HEK293 (cell line): ENCODE measurements around the gene PLSCR1.

ENCODE experiments used
- KLF1 ChIP-seq: fragments of 450-650 bp; formaldehyde crosslinking; IDR thresholded peaks from 2 replicates; pipeline ENCODE4 v1.5.1; 2016; ENCODE audit warnings: missing biosample characterization, missing genetic modification characterization
- SP2 ChIP-seq: fragments of 450-650 bp; formaldehyde crosslinking; IDR thresholded peaks from 2 replicates; pipeline ENCODE4 v1.5.1; 2016; ENCODE audit warnings: missing biosample characterization, missing genetic modification characterization
- YY2 ChIP-seq: fragments of 450-650 bp; formaldehyde crosslinking; IDR thresholded peaks from 2 replicates; pipeline ENCODE4 v1.5.1; 2016; ENCODE audit warnings: missing biosample characterization, missing genetic modification characterization
- ZBTB20 ChIP-seq: fragments of 450-650 bp; formaldehyde crosslinking; IDR thresholded peaks from 2 replicates; pipeline ENCODE4 v1.5.1; 2016; ENCODE audit warnings: missing biosample characterization, missing genetic modification characterization
- ZEB2 ChIP-seq: fragments of 450-650 bp; formaldehyde crosslinking; IDR thresholded peaks from 2 replicates; pipeline ENCODE4 v1.5.1; 2016; ENCODE audit warnings: missing biosample characterization, missing genetic modification characterization
- ZFP37 ChIP-seq: fragments of 450-650 bp; formaldehyde crosslinking; IDR thresholded peaks from 2 replicates; pipeline ENCODE4 v1.5.1; 2016; ENCODE audit warnings: missing biosample characterization, missing genetic modification characterization
- ZFP41 ChIP-seq: fragments of 450-650 bp; formaldehyde crosslinking; IDR thresholded peaks from 2 replicates; pipeline ENCODE4 v1.5.1; 2016; ENCODE audit warnings: missing biosample characterization, missing genetic modification characterization, borderline replicate concordance
- ZNF112 ChIP-seq: fragments of 450-650 bp; formaldehyde crosslinking; IDR thresholded peaks from 2 replicates; pipeline ENCODE4 v1.5.0; 2017; ENCODE audit warnings: missing biosample characterization, missing genetic modification characterization
- ZNF121 ChIP-seq: fragments of 450-650 bp; formaldehyde crosslinking; IDR thresholded peaks from 2 replicates; pipeline ENCODE4 v1.5.1; 2016; ENCODE audit warnings: missing biosample characterization, missing genetic modification characterization
- ZNF155 ChIP-seq: fragments of 450-650 bp; formaldehyde crosslinking; IDR thresholded peaks from 2 replicates; pipeline ENCODE4 v1.5.1; 2016; ENCODE audit warnings: missing biosample characterization, missing genetic modification characterization
- ZNF157 ChIP-seq: fragments of 450-650 bp; formaldehyde crosslinking; IDR thresholded peaks from 2 replicates; pipeline ENCODE4 v1.5.1; 2016; ENCODE audit warnings: missing biosample characterization, missing genetic modification characterization
- ZNF18 ChIP-seq: fragments of 450-650 bp; formaldehyde crosslinking; IDR thresholded peaks from 2 replicates; pipeline ENCODE4 v1.5.1; 2016; ENCODE audit warnings: missing biosample characterization, missing genetic modification characterization
- ZNF416 ChIP-seq: fragments of 450-650 bp; formaldehyde crosslinking; IDR thresholded peaks from 2 replicates; pipeline ENCODE4 v1.5.1; 2016; ENCODE audit warnings: missing biosample characterization, missing genetic modification characterization
- ZNF449 ChIP-seq: fragments of 450-650 bp; formaldehyde crosslinking; IDR thresholded peaks from 2 replicates; pipeline ENCODE4 v1.5.1; 2017; ENCODE audit warnings: missing biosample characterization, mild to moderate bottlenecking, missing genetic modification characterization, moderate library complexity
- ZNF48 ChIP-seq: fragments of 450-650 bp; formaldehyde crosslinking; IDR thresholded peaks from 2 replicates; pipeline ENCODE4 v1.5.1; 2016; ENCODE audit warnings: missing biosample characterization, missing genetic modification characterization
- ZNF529 ChIP-seq: fragments of 450-650 bp; formaldehyde crosslinking; IDR thresholded peaks from 2 replicates; pipeline ENCODE4 v1.5.1; 2017; ENCODE audit warnings: missing genetic modification characterization, missing biosample characterization; ENCODE audit not compliant: insufficient replicate concordance
- ZNF549 ChIP-seq: fragments of 450-650 bp; IDR thresholded peaks from 2 replicates; pipeline ENCODE4 v1.5.1; 2018; ENCODE audit warnings: missing biosample characterization, missing genetic modification characterization, mild to moderate bottlenecking, inconsistent platforms, moderate library complexity
- ZNF560 ChIP-seq: fragments of 450-650 bp; formaldehyde crosslinking; IDR thresholded peaks from 2 replicates; pipeline ENCODE4 v1.5.1; 2017; ENCODE audit warnings: missing biosample characterization, missing genetic modification characterization, borderline replicate concordance
- ZNF561 ChIP-seq: fragments of 450-650 bp; IDR thresholded peaks from 2 replicates; pipeline ENCODE4 v1.5.1; 2018; ENCODE audit warnings: missing biosample characterization, missing genetic modification characterization, borderline replicate concordance
- ZNF585B ChIP-seq: fragments of 450-650 bp; formaldehyde crosslinking; IDR thresholded peaks from 2 replicates; pipeline ENCODE4 v1.5.1; 2016; ENCODE audit warnings: missing biosample characterization, missing genetic modification characterization
- ZNF610 ChIP-seq: fragments of 450-650 bp; formaldehyde crosslinking; IDR thresholded peaks from 2 replicates; pipeline ENCODE4 v1.5.1; 2016; ENCODE audit warnings: missing biosample characterization, missing genetic modification characterization, borderline replicate concordance
- ZNF843 ChIP-seq: fragments of 450-650 bp; formaldehyde crosslinking; IDR thresholded peaks from 2 replicates; pipeline ENCODE4 v1.5.1; 2016; ENCODE audit warnings: missing biosample characterization, missing genetic modification characterization
- ZSCAN16 ChIP-seq: fragments of 450-650 bp; formaldehyde crosslinking; IDR thresholded peaks from 2 replicates; pipeline ENCODE4 v1.5.1; 2016; ENCODE audit warnings: missing biosample characterization, missing genetic modification characterization
- ZSCAN23 ChIP-seq: fragments of 450-650 bp; formaldehyde crosslinking; IDR thresholded peaks from 2 replicates; pipeline ENCODE4 v1.5.1; 2016; ENCODE audit warnings: missing biosample characterization, missing genetic modification characterization
- TF ChIP-seq, protein P1 (sequence below): fragments of 450-650 bp; formaldehyde crosslinking; IDR thresholded peaks from 2 replicates; pipeline ENCODE4 v1.5.1; 2017; ENCODE audit warnings: missing biosample characterization, missing genetic modification characterization
- TF ChIP-seq, protein P2 (sequence below): fragments of 450-650 bp; formaldehyde crosslinking; IDR thresholded peaks from 2 replicates; pipeline ENCODE4 v1.5.1; 2016; ENCODE audit warnings: missing biosample characterization, missing genetic modification characterization
- TF ChIP-seq, protein P3 (sequence below): fragments of 450-650 bp; formaldehyde crosslinking; IDR thresholded peaks from 2 replicates; pipeline ENCODE4 v1.5.1; 2016; ENCODE audit warnings: missing biosample characterization, missing genetic modification characterization

Gene PLSCR1

DNA sequence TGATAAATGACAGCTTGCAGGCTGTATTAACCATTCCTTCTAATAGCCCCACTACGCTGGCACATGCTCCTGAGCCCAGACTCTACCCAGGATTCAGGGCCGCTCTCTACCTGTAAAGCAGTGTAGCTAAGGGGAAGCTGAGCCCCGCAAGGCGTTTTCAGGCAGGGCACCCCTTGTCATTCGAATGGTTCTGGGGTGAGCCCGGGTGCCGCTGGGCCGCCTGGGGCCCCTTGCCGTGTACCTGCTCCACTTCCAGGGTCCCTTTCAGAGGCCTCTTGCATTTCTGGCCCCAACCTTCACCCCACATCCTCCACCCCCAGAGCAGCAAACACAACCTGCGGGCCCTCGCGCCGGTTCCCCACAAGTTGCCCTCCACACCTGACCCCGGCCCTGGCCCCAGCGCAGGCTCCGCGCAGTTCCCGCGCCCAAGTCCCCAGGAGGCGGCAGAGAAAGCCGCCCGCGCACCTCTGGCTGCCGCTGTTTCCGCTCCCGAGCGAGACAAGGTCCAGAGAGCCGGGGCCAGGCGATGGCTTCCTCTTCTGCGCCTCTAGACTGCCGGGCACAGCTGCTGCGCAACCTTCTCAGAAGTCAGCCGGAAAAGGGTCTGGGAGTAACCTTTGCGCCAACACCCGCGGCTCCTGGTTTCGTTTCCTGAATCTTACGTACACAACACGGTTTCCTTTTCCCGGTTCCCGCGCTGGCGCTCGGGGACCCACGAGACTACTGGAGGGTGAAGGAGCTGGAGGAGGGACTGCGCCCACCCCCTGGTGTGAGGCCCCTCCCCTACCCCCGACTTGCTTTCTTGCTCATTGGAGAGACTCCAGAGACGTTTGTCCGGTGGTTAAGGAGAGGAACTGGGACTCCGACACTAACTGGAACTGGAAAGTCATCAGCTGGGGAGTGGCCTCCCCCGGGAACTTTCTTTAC lies at the start of gene PLSCR1 (continued):
- TF ChIP-seq SP2 (peak; percentile 72), KLF1 (tag by site-specific recombination) (no peak), ZNF561 (tag by site-specific recombination) (peak; percentile 15; the same call in 1 of the 2 replicates), ZNF549 (no peak), ZNF560 (no peak), ZEB2 (tag by site-specific recombination) (peak; percentile 61; the same call in 1 of the 2 replicates), ZNF585B (tag by site-specific recombination) (no peak), ZBTB20 (peak; percentile 89), ZNF121 (tag by site-specific recombination) (no peak), ZNF155 (tag by site-specific recombination) (no peak), ZNF48 (tag by site-specific recombination) (no peak), ZNF416 (tag by site-specific recombination) (no peak), ZSCAN23 (tag by site-specific recombination) (no peak), ZFP41 (tag by site-specific recombination) (no peak), ZNF18 (tag by site-specific recombination) (no peak), ZNF610 (no peak), YY2 (no peak), ZNF112 (no peak), ZFP37 (0 out of 2 replicates have a peak, but pooled peaks have one; percentile 35), ZNF843 (tag by site-specific recombination) (0 out of 2 replicates have a peak, but pooled peaks have one; percentile 4), ZNF449 (tag by site-specific recombination) (no peak), ZSCAN16 (tag by site-specific recombination) (no peak), ZNF157 (tag by site-specific recombination) (no peak), ZNF529 (tag by site-specific recombination) (no peak)
- TF ChIP-seq, protein P1, sequence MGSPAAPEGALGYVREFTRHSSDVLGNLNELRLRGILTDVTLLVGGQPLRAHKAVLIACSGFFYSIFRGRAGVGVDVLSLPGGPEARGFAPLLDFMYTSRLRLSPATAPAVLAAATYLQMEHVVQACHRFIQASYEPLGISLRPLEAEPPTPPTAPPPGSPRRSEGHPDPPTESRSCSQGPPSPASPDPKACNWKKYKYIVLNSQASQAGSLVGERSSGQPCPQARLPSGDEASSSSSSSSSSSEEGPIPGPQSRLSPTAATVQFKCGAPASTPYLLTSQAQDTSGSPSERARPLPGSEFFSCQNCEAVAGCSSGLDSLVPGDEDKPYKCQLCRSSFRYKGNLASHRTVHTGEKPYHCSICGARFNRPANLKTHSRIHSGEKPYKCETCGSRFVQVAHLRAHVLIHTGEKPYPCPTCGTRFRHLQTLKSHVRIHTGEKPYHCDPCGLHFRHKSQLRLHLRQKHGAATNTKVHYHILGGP (tag by site-specific recombination) = no peak
- TF ChIP-seq, protein P2, sequence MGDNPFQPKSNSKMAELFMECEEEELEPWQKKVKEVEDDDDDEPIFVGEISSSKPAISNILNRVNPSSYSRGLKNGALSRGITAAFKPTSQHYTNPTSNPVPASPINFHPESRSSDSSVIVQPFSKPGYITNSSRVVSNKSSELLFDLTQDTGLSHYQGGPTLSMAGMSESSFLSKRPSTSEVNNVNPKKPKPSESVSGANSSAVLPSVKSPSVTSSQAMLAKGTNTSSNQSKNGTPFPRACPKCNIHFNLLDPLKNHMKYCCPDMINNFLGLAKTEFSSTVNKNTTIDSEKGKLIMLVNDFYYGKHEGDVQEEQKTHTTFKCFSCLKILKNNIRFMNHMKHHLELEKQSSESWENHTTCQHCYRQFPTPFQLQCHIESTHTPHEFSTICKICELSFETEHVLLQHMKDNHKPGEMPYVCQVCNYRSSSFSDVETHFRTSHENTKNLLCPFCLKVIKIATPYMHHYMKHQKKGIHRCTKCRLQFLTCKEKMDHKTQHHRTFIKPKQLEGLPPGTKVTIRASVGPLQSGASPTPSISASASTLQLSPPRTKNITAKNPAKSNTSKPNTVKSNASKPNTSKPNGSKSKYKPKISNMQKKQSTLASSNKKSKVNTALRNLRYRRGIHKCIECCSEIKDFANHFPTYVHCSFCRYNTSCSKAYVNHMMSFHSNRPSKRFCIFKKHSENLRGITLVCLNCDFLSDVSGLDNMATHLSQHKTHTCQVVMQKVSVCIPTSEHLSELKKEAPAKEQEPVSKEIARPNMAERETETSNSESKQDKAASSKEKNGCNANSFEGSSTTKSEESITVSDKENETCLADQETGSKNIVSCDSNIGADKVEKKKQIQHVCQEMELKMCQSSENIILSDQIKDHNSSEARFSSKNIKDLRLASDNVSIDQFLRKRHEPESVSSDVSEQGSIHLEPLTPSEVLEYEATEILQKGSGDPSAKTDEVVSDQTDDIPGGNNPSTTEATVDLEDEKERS = no peak
- TF ChIP-seq, protein P3, sequence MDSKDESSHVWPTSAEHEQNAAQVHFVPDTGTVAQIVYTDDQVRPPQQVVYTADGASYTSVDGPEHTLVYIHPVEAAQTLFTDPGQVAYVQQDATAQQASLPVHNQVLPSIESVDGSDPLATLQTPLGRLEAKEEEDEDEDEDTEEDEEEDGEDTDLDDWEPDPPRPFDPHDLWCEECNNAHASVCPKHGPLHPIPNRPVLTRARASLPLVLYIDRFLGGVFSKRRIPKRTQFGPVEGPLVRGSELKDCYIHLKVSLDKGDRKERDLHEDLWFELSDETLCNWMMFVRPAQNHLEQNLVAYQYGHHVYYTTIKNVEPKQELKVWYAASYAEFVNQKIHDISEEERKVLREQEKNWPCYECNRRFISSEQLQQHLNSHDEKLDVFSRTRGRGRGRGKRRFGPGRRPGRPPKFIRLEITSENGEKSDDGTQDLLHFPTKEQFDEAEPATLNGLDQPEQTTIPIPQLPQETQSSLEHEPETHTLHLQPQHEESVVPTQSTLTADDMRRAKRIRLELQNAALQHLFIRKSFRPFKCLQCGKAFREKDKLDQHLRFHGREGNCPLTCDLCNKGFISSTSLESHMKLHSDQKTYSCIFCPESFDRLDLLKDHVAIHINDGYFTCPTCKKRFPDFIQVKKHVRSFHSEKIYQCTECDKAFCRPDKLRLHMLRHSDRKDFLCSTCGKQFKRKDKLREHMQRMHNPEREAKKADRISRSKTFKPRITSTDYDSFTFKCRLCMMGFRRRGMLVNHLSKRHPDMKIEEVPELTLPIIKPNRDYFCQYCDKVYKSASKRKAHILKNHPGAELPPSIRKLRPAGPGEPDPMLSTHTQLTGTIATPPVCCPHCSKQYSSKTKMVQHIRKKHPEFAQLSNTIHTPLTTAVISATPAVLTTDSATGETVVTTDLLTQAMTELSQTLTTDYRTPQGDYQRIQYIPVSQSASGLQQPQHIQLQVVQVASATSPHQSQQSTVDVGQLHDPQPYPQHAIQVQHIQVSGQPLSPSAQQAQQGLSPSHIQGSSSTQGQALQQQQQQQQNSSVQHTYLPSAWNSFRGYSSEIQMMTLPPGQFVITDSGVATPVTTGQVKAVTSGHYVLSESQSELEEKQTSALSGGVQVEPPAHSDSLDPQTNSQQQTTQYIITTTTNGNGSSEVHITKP (tag by site-specific recombination) = no peak
